ENCODE measurements around the gene PRSS8. TPM values are rescaled to one million over a fixed set of nuclear protein-coding genes. Genes with fewer than 3 reads are reported as not detected.

The PRSS8 gene
- total and polyA plus RNA-seq, 8 donors = 32.5 to 89.3 (median 63.9) TPM

DNA sequence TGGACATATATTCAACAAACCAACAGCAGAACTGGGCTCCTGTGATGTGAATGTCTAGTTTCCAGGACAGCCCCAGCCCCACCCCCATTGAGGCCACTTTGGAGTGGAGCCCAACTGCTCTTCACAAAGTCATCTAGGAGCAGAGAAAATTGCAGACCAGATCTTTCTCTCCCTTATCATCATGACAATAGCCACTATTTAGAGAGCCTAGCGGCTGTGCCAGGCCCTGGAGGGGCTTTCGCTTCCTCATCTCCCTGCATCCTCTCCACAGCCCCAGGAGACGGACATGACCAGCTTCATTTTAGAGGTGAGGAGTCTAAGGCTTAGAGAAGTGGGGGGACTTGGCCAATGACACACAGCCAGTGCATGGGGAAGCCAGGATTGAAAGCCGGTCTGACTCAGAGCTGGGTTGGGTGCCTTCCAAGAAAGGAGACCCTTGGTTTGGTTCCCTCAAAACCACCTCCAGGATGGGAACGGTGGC lies 1.4 kb downstream of the PRSS8 start:
- Histone ChIP-seq H3K4me3 (peak overlapping the region; percentile 56 to 87 (median 72)), H3K9me3 (no peaks in the 10 kb centered on the region), H3K27me3 (no peaks in the 10 kb centered on the region), H3K4me1 (peaks cover 38 to 57% (median 57%) of the 10 kb centered on the region in 3 donors), H3K36me3 (peaks cover 0 to 11% (median 6%) of the 10 kb centered on the region in 3 donors), H3K27ac (peak overlapping the region; percentile 89 to 98 (median 94))
- ATAC-seq = no peak
- no peak for FAIRE-seq
- intact Hi-C loops (cut with DNase I) = no loop called here
- 11 to 15% methylated on average over 5 of the region's 5 CpGs for WGBS, 2 donors
- TF ChIP-seq, protein P1, sequence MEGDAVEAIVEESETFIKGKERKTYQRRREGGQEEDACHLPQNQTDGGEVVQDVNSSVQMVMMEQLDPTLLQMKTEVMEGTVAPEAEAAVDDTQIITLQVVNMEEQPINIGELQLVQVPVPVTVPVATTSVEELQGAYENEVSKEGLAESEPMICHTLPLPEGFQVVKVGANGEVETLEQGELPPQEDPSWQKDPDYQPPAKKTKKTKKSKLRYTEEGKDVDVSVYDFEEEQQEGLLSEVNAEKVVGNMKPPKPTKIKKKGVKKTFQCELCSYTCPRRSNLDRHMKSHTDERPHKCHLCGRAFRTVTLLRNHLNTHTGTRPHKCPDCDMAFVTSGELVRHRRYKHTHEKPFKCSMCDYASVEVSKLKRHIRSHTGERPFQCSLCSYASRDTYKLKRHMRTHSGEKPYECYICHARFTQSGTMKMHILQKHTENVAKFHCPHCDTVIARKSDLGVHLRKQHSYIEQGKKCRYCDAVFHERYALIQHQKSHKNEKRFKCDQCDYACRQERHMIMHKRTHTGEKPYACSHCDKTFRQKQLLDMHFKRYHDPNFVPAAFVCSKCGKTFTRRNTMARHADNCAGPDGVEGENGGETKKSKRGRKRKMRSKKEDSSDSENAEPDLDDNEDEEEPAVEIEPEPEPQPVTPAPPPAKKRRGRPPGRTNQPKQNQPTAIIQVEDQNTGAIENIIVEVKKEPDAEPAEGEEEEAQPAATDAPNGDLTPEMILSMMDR (IDR thresholded peaks at IDR 0.05) = no peak
- DNase-seq = peak in 3 of 6 donors; percentile 41 to 59 (median 56)

DNA sequence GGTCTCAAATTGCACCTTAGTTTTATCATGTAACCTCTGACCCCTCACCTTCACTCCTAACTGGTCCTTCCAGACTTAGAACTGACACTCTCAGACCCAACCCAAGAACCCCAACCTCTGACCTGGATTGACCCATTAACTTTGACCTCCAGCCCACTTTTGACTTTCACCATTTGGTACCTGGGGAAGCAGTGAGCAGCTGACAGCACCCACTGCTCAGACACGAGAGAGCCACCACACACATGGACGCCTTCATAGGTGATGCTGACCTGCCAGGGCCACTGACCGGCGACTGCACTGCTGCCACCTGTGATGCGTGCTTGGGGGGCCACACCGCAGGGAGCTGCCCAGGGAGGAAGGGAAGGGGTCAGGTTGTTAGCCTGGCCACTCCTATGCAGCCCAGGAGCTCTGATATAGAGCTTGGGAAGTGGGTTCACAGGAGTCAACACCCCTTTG lies 2.5 kb downstream of the PRSS8 start:
- ATAC-seq (no peak), DNase-seq (peak in 4 of 6 donors; percentile 9 to 59 (median 42)), FAIRE-seq (no peak)
- Histone ChIP-seq H3K9me3 (no peaks in the 10 kb centered on the region), H3K36me3 (peaks cover 0 to 11% (median 6%) of the 10 kb centered on the region in 3 donors), H3K27ac (peak overlapping the region in 2 of 4 donors; percentile 93 to 94), H3K4me3 (peak overlapping the region in 1 of 4 donors; percentile 87), H3K4me1 (peaks cover 42 to 59% (median 58%) of the 10 kb centered on the region in 3 donors), H3K27me3 (no peaks in the 10 kb centered on the region)
- intact Hi-C loops (cut with DNase I) = no loop called here
- WGBS, 2 donors = 78 to 79% methylated on average over 6 of the region's 6 CpGs
- TF ChIP-seq, protein P1 (IDR thresholded peaks at IDR 0.05) = no peak

DNA sequence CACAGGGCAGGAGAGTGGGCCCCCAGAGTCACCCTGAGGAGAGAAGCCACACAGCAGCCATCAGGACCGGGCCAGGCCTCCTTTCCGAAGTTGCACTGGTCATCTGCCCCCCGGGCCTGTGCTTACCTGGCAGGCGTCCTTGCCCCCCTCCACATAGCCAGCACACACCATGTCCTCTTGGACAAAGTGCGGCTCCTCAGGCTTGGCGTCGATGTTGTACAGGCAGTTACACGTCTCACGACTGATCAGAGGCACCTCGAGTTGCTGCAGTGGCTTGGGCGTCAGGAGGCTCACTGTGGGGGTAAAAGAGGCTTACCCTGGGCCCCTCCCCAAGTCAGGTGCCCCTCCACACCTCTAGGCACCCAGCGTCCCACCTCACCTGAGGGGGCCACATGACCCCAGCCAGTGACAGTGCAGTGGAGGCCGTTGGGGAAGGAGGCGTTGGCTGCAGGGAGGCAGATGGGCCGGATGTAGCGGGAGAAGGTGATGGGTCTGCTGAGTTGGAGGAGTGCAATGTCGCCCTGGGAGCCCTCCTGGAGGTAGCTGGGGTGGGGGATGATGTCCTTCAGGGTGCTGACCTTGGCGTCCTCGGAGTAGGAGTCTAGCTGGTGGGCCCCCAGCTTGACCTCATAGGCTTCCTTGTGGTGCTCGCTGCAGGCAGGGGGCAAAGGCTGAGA lies 3.1 kb downstream of the PRSS8 start:
- intact Hi-C loops (cut with DNase I) = no loop called here
- H3K4me1 ChIP-seq = peaks cover 46 to 63% (median 61%) of the 10 kb centered on the region in 3 donors
- H3K36me3 ChIP-seq = peaks cover 0 to 11% (median 6%) of the 10 kb centered on the region in 3 donors
- TF ChIP-seq, protein P1 (IDR thresholded peaks at IDR 0.05) = no peak
- no peak for ATAC-seq
- no peak for FAIRE-seq
- H3K9me3 ChIP-seq = no peaks in the 10 kb centered on the region
- DNase-seq = peak in 4 of 6 donors; percentile 16 to 70 (median 50)
- no peak overlapping the region for H3K4me3 ChIP-seq
- WGBS, 2 donors = 78 to 80% methylated on average over 18 to 20 of the region's 20 CpGs
- no peaks in the 10 kb centered on the region for H3K27me3 ChIP-seq
- H3K27ac ChIP-seq = peak overlapping the region in 3 of 4 donors; percentile 88 to 96 (median 91)

DNA sequence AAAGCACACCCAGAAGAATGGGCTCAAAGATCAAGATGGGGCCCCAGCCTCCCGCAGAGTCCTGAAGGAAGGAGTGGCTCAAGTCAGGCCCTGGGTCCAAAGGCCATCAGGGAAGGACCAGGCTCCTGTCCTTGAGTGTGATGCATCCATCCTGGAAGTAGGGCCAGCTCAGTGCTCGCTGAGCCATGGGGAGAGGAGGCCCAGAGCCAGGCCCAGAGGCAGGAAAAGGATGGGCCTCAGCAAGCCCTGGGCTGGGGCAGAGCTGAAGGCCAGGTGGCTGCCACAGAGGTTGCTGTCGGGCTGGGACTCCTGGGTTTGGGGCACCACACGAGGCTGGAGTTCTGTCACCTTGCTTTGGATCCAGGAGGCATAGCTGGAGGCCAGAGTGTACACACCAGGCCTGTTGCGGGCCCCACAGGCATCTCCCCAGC lies 3.7 kb downstream of the PRSS8 start:
- ATAC-seq (no peak), DNase-seq (peak in 4 of 6 donors; percentile 27 to 53 (median 47)), FAIRE-seq (no peak)
- Histone ChIP-seq H3K9me3 (no peaks in the 10 kb centered on the region), H3K4me1 (peaks cover 49 to 69% (median 61%) of the 10 kb centered on the region in 3 donors), H3K4me3 (no peak overlapping the region), H3K27me3 (no peaks in the 10 kb centered on the region), H3K27ac (peak overlapping the region; percentile 67 to 96 (median 90)), H3K36me3 (peaks cover 0 to 11% (median 6%) of the 10 kb centered on the region in 3 donors)
- 63 to 65% methylated on average over 5 of the region's 5 CpGs for WGBS, 2 donors
- intact Hi-C loops (cut with DNase I) = no loop called here
- TF ChIP-seq, protein P1 (IDR thresholded peaks at IDR 0.05) = no peak
